Vagina (tissue), 2 donors: ENCODE results near the gene PAX4.

Experiments
- CTCF ChIP-seq, 3 experiments: fragments of 450-650 bp in 2 of 3; fragments of 200-600 bp in 1 of 3; sonication (generic) in 1 of 3; IDR thresholded peaks; one replicate each; pipeline ENCODE4 v1.5.1; 2017 to 2019; ENCODE audit warnings: antibody characterized with exemption in 3 of 3, mild to moderate bottlenecking in 2 of 3, moderate library complexity in 2 of 3
- POLR2AphosphoS5 ChIP-seq, 2 donors: sonication (generic); formaldehyde crosslinking; IDR thresholded peaks; one replicate each; pipeline ENCODE4 v1.9.0; 2017; ENCODE audit warnings: antibody characterized with exemption in 2 of 2, mild to moderate bottlenecking in 2 of 2, low read depth in 1 of 2; ENCODE audit not compliant: insufficient read depth in 1 of 2

DNA sequence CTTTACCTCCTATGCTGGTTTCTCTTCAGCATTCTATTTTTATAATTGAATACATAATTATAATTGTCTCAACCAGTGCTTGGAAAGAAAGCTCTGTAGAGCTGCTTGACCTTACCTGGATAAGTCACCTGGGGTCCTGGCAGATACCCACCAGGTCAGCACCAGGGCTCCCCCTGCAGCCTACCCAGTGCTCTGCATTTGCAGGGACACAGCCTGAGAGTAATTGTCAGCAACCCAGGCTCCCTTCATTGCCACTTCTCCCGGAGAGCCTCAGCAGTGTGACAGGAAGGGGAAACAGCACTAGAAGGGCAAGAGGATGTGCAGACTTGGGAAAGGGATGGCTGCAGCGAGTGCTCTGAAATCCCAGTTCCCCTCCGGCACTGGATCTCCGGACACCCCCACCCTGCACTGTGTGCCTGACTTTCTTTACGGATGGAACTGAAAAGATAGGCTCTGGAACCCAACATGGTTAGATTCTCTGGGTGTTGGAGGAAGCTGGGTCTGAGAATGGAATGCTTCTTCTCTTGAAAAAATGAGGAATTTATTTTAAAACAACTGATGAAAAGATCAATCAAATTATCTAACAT is 11.4 kb upstream of the PAX4 start:
- TF ChIP-seq POLR2AphosphoS5 (IDR thresholded peaks at IDR 0.05; ENCODE audit: insufficient read depth in 1 of 2, low read depth in 1 of 2) (no peak), CTCF (IDR thresholded peaks at IDR 0.05) (no peak)
